NCI-H1694 (cell line): ENCODE data around the gene TEX26.

Experiments used
- DNase-seq: peaks from one replicate; lab custom pipeline; 2025; lab: John Stamatoyannopoulos, UW

The TEX26 gene

GRCh38 chr13:30932481-30933353, at the start of gene TEX26:
TEX26 (plus strand) TSS chr13:30932656; CDS start chr13:30932716, 60 bp downstream.
- DNase-seq: no peak

GRCh38 chr13:30882996-30883766, 49.3 kb upstream of the TEX26 start:
- no peak for DNase-seq

GRCh38 chr13:30884543-30884942, 47.9 kb upstream of the TEX26 start:
- no peak for DNase-seq

GRCh38 chr13:30889196-30889690, 43.2 kb upstream of the TEX26 start:
- DNase-seq: no peak

GRCh38 chr13:30892966-30893365, 39.5 kb upstream of the TEX26 start:
- no peak for DNase-seq

GRCh38 chr13:30895773-30896172, 36.7 kb upstream of the TEX26 start:
- no peak for DNase-seq

- DNase-seq: no peak
Measured at GRCh38 chr13:30898070-30898469, 34.4 kb upstream of the TEX26 start.

GRCh38 chr13:30898678-30899241, 33.7 kb upstream of the TEX26 start:
- DNase-seq: no peak

- no peak for DNase-seq
Measured at GRCh38 chr13:30900436-30900835, 32.0 kb upstream of the TEX26 start.

- DNase-seq: no peak
Measured at GRCh38 chr13:30900952-30901749, 31.3 kb upstream of the TEX26 start.

GRCh38 chr13:30904043-30904442, 28.4 kb upstream of the TEX26 start:
- DNase-seq: no peak

GRCh38 chr13:30905932-30906383, 26.5 kb upstream of the TEX26 start, which contains the start of gene MEDAG:
MEDAG (plus strand) TSS chr13:30906271; CDS start chr13:30906516, 245 bp downstream.
- DNase-seq: no peak

GRCh38 chr13:30906411-30907051, 25.9 kb upstream of the TEX26 start:
- DNase-seq: no peak

GRCh38 chr13:30907121-30907861, 25.2 kb upstream of the TEX26 start:
- DNase-seq: no peak

- no peak for DNase-seq
Measured at GRCh38 chr13:30908416-30908980, 24.0 kb upstream of the TEX26 start.

GRCh38 chr13:30910676-30911075, 21.8 kb upstream of the TEX26 start:
- no peak for DNase-seq

GRCh38 chr13:30915691-30916541, 16.5 kb upstream of the TEX26 start:
- DNase-seq: no peak

GRCh38 chr13:30916991-30917390, 15.5 kb upstream of the TEX26 start:
- no peak for DNase-seq
